ENCODE measurements around the gene HOXC6. TPM values are rescaled to one million over a fixed set of nuclear protein-coding genes. Genes with fewer than 3 reads are reported as not detected.

The HOXC6 gene
- total and polyA plus RNA-seq, 8 donors, result 0.46 to 2.0 (median 1.0) TPM; not detected in 5

DNA sequence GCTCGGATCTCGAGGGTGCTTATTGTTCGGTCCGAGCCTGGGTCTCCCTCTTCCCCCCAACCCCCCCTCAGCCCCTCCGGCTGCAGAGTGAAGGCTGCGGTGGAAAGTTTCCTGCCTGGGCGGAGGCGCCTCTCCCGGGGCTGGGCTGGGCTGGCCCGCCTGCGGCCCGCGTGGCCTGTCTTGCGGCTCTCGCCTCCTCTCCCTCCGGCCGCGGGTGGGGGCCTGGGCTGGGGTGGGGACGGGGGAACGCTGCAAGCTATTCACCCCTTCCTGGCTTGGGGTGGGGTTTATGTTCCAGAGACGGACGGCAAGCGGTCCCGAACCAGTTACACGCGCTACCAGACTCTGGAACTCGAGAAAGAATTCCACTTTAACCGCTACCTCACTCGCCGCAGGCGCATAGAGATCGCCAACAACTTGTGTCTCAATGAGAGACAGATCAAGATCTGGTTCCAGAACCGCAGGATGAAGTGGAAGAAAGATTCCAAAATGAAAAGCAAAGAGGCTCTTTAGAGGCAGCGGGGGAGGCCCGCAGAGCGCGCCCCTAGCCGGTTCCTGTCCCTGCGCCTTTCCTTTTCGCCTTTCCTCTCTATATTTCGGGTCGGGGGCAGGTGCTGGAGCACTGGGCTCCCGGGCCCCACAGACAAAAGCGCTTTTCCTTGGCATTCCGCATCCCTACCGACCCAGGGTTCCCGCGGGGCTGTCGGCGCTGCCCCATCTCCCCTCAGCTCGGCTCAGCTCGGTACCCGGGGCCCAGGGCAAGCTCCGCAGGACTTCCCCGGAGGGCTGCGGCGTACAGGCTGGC is 5.9 kb downstream of the HOXC6 start:
- peak in 1 of 2 donors; percentile 69 for DNase-seq
- peak overlapping the region in 4 of 5 donors; percentile 61 to 82 (median 64) for H3K27ac ChIP-seq
- H3K4me1 ChIP-seq, result peaks cover 6 to 64% (median 32%) of the 10 kb centered on the region in 4 donors
- peak overlapping the region; percentile 45 to 64 (median 53) for H3K4me3 ChIP-seq
- no peaks in the 10 kb centered on the region for H3K36me3 ChIP-seq
- peaks cover 0 to 100% (median 58%) of the 10 kb centered on the region in 3 donors for H3K27me3 ChIP-seq
- 26 to 56% (median 38%) methylated on average over 39 to 57 of the region's 57 CpGs for WGBS, 5 donors
- no peak for TF ChIP-seq POLR2A (IDR thresholded peaks at IDR 0.05)
- TF ChIP-seq POLR2AphosphoS5 (IDR thresholded peaks at IDR 0.05), result no peak
- TF ChIP-seq EP300 (IDR thresholded peaks at IDR 0.05), result no peak
- no peak for TF ChIP-seq CTCF (IDR thresholded peaks at IDR 0.05)
- no peaks in the 10 kb centered on the region for H3K9me3 ChIP-seq
- intact Hi-C loops (cut with DNase I; ENCODE audit: low total_unique reads), result no loop called here

DNA sequence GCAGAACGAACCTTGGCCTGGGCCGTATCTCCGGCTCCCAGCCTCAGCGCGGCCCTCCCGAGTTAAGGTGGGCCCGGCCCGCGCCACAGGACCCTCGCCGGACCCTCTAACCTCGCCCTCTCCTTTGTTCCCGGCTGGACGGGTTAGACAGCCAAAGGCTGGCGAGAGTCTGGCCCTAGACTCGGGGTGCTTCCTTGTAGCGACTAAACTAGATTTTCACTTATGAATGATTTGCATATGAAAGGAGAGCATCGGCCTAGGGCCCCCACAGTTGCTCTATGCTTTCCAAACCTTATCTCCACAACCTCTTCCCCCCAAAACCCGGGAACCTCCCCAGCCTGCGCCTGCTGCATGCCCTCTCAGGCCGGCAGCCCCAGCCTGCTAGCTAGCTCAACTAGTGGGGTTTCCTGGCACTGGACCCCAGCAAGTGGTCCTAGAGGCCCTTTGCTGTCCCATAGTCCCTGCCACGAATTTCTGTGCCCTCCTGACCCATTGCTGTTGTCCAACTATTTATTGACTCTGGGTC is 6.6 kb downstream of the HOXC6 start:
- Histone ChIP-seq H3K4me1 (peaks cover 6 to 63% (median 31%) of the 10 kb centered on the region in 4 donors), H3K36me3 (no peaks in the 10 kb centered on the region), H3K27me3 (peaks cover 0 to 100% (median 52%) of the 10 kb centered on the region in 3 donors), H3K4me3 (peak overlapping the region; percentile 45 to 64 (median 53)), H3K27ac (peak overlapping the region in 4 of 5 donors; percentile 61 to 82 (median 64)), H3K9me3 (no peaks in the 10 kb centered on the region)
- TF ChIP-seq CTCF (IDR thresholded peaks at IDR 0.05), result no peak
- TF ChIP-seq POLR2AphosphoS5 (IDR thresholded peaks at IDR 0.05), result no peak
- no peak for TF ChIP-seq POLR2A (IDR thresholded peaks at IDR 0.05)
- 60 to 80% (median 74%) methylated on average over 21 to 22 of the region's 22 CpGs for WGBS, 5 donors
- intact Hi-C loops (cut with DNase I; ENCODE audit: low total_unique reads), result no loop called here
- DNase-seq, result no peak

DNA sequence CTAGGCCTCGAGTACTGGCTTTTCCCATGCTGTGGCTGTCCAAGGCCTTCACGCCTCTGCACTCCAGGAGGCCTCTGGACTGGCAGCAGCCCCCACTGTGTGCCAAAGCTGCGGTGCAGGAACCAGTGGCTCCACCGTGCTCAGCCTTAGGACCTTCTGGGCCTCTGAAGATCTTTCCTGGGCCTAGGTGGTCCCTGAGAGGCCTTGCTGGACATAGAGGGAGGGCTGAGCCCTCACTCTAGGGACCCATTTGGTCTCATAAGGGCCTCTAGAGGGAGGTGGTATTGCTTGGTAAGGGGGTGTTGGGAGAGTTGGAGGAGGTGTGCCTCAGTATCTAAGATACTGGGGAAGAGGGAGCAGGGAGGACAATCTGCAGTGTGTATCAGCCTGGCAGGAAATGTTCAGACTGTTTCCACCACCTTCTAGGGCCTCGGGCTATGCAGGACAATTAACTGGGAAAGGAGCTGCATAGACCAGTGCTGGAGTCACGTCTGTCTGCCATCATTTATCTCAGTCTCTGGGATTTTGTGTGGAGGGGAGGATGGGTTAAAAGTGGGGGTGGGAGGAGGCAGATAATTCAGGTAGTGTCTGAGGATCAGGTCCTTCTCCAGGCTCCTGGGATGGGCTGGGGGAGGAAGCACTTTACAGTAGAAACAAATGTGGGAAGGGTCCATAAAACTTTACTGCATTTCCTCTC is 7.5 kb downstream of the HOXC6 start:
- H3K36me3 ChIP-seq, result no peaks in the 10 kb centered on the region
- intact Hi-C loops (cut with DNase I; ENCODE audit: low total_unique reads), result no loop called here
- no peak for DNase-seq
- TF ChIP-seq POLR2A (IDR thresholded peaks at IDR 0.05) (no peak), EP300 (IDR thresholded peaks at IDR 0.05) (no peak), POLR2AphosphoS5 (IDR thresholded peaks at IDR 0.05) (no peak), CTCF (IDR thresholded peaks at IDR 0.05) (no peak)
- H3K4me1 ChIP-seq, result peaks cover 6 to 56% (median 31%) of the 10 kb centered on the region in 4 donors
- peak overlapping the region in 2 of 5 donors; percentile 62 to 82 for H3K27ac ChIP-seq
- peaks cover 0 to 98% (median 44%) of the 10 kb centered on the region in 3 donors for H3K27me3 ChIP-seq
- WGBS, 5 donors, result 75 to 86% (median 79%) methylated on average over 6 of the region's 6 CpGs
- no peaks in the 10 kb centered on the region for H3K9me3 ChIP-seq
- H3K4me3 ChIP-seq, result no peak overlapping the region

- intact Hi-C loops (cut with DNase I; ENCODE audit: low total_unique reads), result no loop called here
- Histone ChIP-seq H3K9me3 (no peaks in the 10 kb centered on the region), H3K4me3 (no peak overlapping the region), H3K4me1 (peaks cover 6 to 56% (median 31%) of the 10 kb centered on the region in 4 donors), H3K36me3 (no peaks in the 10 kb centered on the region), H3K27me3 (peaks cover 0 to 97% (median 34%) of the 10 kb centered on the region in 3 donors), H3K27ac (peak overlapping the region in 2 of 5 donors; percentile 62 to 82)
- WGBS, 5 donors, result 75 to 94% (median 81%) methylated on average over 12 to 14 of the region's 14 CpGs
- no peak for DNase-seq
- TF ChIP-seq POLR2A (IDR thresholded peaks at IDR 0.05) (no peak), CTCF (IDR thresholded peaks at IDR 0.05) (peak in 1 of 7 experiments; percentile 8), EP300 (IDR thresholded peaks at IDR 0.05) (no peak), POLR2AphosphoS5 (IDR thresholded peaks at IDR 0.05) (peak in 1 of 3 donors; percentile 18)
Observed at GRCh38 chr12:54036620-54037359, 8.6 kb downstream of the HOXC6 start.

All from stomach (tissue), 9 donors.